Measurements from ENCODE around the gene GJC2.

The GJC2 gene

GRCh38 chr1:228122921-228123441 lies 26.7 kb upstream of the GJC2 start:
- TF ChIP-seq JUND (IDR thresholded peaks at IDR 0.05; ENCODE audit: low read depth) = no peak
- in situ Hi-C loops (cut with HindIII; ENCODE audit: low pct_unique_long_range_greater_than_20kb, low sequenced_read_pairs) = no loop called here
- DNase-seq (ENCODE audit: low read depth in 1 of 2, low spot score in 1 of 2) = no peak

DNA sequence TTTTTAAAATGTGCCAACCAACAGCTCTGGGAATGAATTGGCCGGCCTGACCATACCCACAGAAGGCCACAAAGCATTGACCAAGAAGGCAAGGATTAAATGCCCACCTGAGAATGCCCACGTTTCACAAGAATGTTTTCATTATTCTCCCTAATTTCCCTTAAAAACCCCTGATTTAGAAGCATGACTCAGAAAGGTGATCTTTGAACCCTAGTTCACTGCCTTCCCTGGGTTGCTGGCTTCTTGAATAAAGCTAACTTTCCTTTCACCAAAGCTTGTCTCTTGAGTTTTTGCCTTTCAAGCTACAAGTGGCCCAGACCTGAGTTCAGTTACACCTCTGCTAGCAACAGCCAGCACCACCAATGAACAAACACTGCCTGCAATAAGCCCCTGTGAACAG lies 26.2 kb upstream of the GJC2 start:
- TF ChIP-seq JUND (IDR thresholded peaks at IDR 0.05; ENCODE audit: low read depth) = no peak
- in situ Hi-C loops (cut with HindIII; ENCODE audit: low pct_unique_long_range_greater_than_20kb, low sequenced_read_pairs) = no loop called here
- DNase-seq (ENCODE audit: low read depth in 1 of 2, low spot score in 1 of 2) = no peak

- no peak for DNase-seq (ENCODE audit: low read depth in 1 of 2, low spot score in 1 of 2)
- in situ Hi-C loops (cut with HindIII; ENCODE audit: low pct_unique_long_range_greater_than_20kb, low sequenced_read_pairs) = no loop called here
Observed at GRCh38 chr1:228125185-228125584, 24.5 kb upstream of the GJC2 start.

DNA sequence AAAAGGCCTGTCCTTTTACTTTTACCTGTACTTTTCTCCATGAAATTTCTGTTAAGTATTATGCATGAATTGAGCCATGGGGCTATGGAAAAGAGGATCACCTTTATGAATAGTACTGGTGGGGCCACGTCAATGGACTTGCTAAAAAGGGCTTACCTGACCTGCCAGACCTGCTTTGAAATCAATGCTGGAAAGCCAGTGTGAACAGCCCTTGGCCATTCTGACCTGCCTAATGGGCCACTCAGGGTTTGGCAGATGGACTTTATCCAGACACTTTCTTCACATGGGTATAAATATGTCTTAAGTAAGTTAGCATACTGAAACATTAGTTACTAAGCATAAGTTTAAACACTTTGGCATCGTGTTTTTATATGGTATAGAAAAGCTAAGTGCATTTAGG lies 18.0 kb upstream of the GJC2 start:
- in situ Hi-C loops (cut with HindIII; ENCODE audit: low pct_unique_long_range_greater_than_20kb, low sequenced_read_pairs) = no loop called here
- no peak for TF ChIP-seq JUND (IDR thresholded peaks at IDR 0.05; ENCODE audit: low read depth)
- DNase-seq (ENCODE audit: low read depth in 1 of 2, low spot score in 1 of 2) = peak in 1 of 2 experiments; percentile 47

More at GRCh38 chr1:228125185-228125584, 24.5 kb upstream of the GJC2 start:
- no peak for TF ChIP-seq JUND (IDR thresholded peaks at IDR 0.05; ENCODE audit: low read depth)

DNA sequence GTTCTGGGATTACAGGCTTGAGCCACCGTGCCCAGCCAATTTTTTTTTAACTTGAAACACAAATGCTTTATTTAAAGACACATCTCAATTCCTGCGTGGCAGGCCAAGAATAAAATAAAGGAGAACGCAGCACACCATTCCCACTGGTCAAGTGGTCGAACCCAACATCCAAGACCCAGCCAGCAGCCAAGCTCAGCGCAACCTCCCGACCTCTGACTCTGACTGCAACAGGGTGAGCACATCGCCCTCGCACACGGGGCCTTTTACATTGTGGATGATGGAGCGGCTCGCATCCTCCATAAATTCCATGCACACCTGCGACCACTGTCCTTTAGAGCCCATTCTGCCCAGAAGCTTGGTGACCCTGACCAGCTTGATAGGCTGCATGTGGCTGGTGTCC lies 15.1 kb upstream of the GJC2 start:
- no peak for TF ChIP-seq JUND (IDR thresholded peaks at IDR 0.05; ENCODE audit: low read depth)
- in situ Hi-C loops (cut with HindIII; ENCODE audit: low pct_unique_long_range_greater_than_20kb, low sequenced_read_pairs) = no loop called here
- DNase-seq (ENCODE audit: low read depth in 1 of 2, low spot score in 1 of 2) = no peak

DNA sequence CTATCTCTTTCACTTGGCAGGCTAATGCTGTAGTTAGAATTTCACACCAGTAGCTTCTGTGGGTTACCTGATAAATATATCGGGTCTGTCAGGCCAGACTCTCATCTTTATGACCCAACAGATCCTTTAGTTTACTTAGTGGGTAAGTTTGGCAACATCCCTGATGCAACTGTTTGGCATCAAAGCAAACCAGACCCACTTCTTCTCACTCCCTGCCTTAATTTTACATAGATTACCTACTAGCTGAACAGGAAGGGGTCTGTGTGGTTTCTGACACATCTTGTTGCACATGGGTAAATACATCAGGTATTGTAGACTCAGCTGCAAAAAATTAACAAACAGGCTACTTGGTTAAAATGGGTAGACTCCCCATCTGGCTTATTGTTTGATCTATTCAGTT lies 12.8 kb upstream of the GJC2 start:
- in situ Hi-C loops (cut with HindIII; ENCODE audit: low pct_unique_long_range_greater_than_20kb, low sequenced_read_pairs) = no loop called here
- no peak for DNase-seq (ENCODE audit: low read depth in 1 of 2, low spot score in 1 of 2)
- no peak for TF ChIP-seq JUND (IDR thresholded peaks at IDR 0.05; ENCODE audit: low read depth)

DNA sequence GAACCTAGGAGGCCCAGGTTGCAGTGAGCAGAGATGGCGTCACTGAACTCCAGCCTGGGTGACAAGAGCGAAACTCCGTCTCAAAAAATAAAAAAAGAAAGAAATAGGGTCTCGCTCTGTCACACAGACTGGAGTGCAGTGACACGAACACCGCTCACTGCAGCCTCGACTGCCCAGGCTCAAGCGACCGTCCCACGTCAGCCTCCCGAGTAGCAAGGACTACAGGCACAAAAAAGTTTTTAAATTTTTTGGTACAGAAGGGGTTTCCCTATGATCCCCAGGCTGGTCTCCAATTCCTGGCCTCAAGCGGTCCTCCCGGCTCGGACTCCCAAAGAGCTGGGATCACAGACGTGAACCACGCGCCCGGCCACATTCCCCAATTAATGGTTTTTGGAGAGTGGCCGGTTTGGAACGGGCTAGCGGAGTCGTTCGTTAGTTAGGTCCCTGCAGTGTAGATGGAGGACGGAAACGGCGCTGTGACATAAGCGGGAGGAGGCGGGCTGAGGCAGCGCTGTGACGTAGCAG lies 10.3 kb upstream of the GJC2 start:
- in situ Hi-C loops (cut with HindIII; ENCODE audit: low pct_unique_long_range_greater_than_20kb, low sequenced_read_pairs) = no loop called here
- no peak for DNase-seq (ENCODE audit: low read depth in 1 of 2, low spot score in 1 of 2)
- TF ChIP-seq JUND (IDR thresholded peaks at IDR 0.05; ENCODE audit: low read depth) = no peak

DNA sequence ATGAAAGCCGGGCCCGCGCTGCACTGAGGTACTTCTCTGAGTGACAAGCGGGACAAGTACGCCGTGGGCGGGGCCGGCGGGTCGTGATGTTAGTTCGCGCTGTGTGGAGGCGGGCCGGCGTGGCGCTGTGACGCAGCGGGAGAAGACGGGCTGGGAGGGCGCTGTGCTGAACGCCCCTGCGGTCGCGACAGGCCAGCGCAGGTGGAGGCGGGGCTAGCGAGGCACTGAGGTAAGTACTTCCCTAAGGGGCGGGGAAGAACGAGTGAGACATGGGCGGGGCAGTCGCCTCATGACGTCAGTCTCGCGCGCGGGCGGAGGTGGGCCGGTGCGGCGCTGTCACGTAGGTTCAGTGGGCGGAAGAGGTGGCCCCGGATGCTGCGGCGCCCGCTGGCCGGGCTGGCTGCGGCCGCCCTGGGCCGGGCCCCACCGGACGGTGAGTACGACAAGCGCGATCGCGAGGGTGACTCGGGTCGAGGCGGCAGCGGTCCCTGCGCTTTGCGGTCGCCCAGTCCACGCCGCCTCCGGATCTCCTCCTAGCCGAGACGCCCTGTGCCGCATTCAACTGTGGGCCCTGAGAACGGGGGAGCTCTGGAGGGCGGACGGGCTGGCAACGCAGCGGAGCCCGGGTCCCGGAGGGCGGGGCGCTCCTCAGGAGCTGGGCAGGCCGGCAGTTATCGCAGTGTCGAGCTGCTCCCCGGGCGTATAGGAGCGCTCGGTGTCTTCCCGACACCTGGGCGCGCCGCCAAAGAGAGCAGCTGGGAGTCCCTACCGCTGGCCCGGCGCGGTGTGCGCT lies 9.6 kb upstream of the GJC2 start, which contains the start of gene GUK1:
Gene GUK1, plus strand, starts transcription at position 349 of the 793 bp plus-strand sequence. Its CDS starts 24 bp downstream, at position 373.
- TF ChIP-seq JUND (IDR thresholded peaks at IDR 0.05; ENCODE audit: low read depth) = no peak
- in situ Hi-C loops (cut with HindIII; ENCODE audit: low pct_unique_long_range_greater_than_20kb, low sequenced_read_pairs) = no loop called here
- peak; percentile 98 to 100 for DNase-seq (ENCODE audit: low read depth in 1 of 2, low spot score in 1 of 2)

GRCh38 chr1:228140724-228141225 lies 9.0 kb upstream of the GJC2 start:
- no peak for DNase-seq (ENCODE audit: low read depth in 1 of 2, low spot score in 1 of 2)
- no peak for TF ChIP-seq JUND (IDR thresholded peaks at IDR 0.05; ENCODE audit: low read depth)
- in situ Hi-C loops (cut with HindIII; ENCODE audit: low pct_unique_long_range_greater_than_20kb, low sequenced_read_pairs) = no loop called here

- TF ChIP-seq JUND (IDR thresholded peaks at IDR 0.05; ENCODE audit: low read depth) = no peak
Observed at GRCh38 chr1:228141226-228142044, 8.3 kb upstream of the GJC2 start.

GRCh38 chr1:228142155-228142691 lies 7.5 kb upstream of the GJC2 start:
- no peak for TF ChIP-seq JUND (IDR thresholded peaks at IDR 0.05; ENCODE audit: low read depth)
- in situ Hi-C loops (cut with HindIII; ENCODE audit: low pct_unique_long_range_greater_than_20kb, low sequenced_read_pairs) = no loop called here
- no peak for DNase-seq (ENCODE audit: low read depth in 1 of 2, low spot score in 1 of 2)

More at GRCh38 chr1:228141226-228142044, 8.3 kb upstream of the GJC2 start:
- DNase-seq (ENCODE audit: low read depth in 1 of 2, low spot score in 1 of 2) = peak in 1 of 2 experiments; percentile 46
- in situ Hi-C loops (cut with HindIII; ENCODE audit: low pct_unique_long_range_greater_than_20kb, low sequenced_read_pairs) = no loop called here

- no peak for DNase-seq (ENCODE audit: low read depth in 1 of 2, low spot score in 1 of 2)
- in situ Hi-C loops (cut with HindIII; ENCODE audit: low pct_unique_long_range_greater_than_20kb, low sequenced_read_pairs) = no loop called here
- no peak for TF ChIP-seq JUND (IDR thresholded peaks at IDR 0.05; ENCODE audit: low read depth)
Observed at GRCh38 chr1:228142701-228143136, 7.0 kb upstream of the GJC2 start.

All from T47D (cell line).